Neural cell (in vitro differentiated cells): Measurements from ENCODE around the gene EML4.

Experiments
- CTCF ChIP-seq: fragments of 450-650 bp; IDR thresholded peaks from 2 replicates; pipeline ENCODE4 v1.5.1; 2014; ENCODE audit warnings: antibody characterized with exemption, mild to moderate bottlenecking, moderate library complexity; ENCODE audit not compliant: poor library complexity, severe bottlenecking
- EP300 ChIP-seq: fragments of 450-650 bp; conservative IDR thresholded peaks from 2 replicates; pipeline ENCODE4 v1.6.1; 2014; ENCODE audit warnings: antibody characterized with exemption, mild to moderate bottlenecking, moderate library complexity; ENCODE audit not compliant: poor library complexity, severe bottlenecking
- SMC3 ChIP-seq: fragments of 450-650 bp; conservative IDR thresholded peaks from 2 replicates; pipeline ENCODE4 v1.6.1; 2014; ENCODE audit warnings: antibody characterized with exemption, mild to moderate bottlenecking, moderate library complexity; ENCODE audit not compliant: poor library complexity

GRCh38 chr2:42187886-42188285 lies 18.7 kb downstream of the EML4 start:
- TF ChIP-seq CTCF (no peak), SMC3 (no peak), EP300 (no peak)
